Trophoblast cell (in vitro differentiated cells and primary cell): ENCODE results near the gene BRSK2.

Experiments
- DNase-seq, 2 donors: peaks; one replicate each; pipeline ENCODE4 v3.0.0-alpha.2; 2016
- H2AFZ ChIP-seq: 2 replicates; pipeline ENCODE4 v1.6.1; 2013; ENCODE audit warnings: low read length, moderate library complexity, mild to moderate bottlenecking; ENCODE audit not compliant: insufficient read depth, poor library complexity
- H2AK5ac ChIP-seq: 2 replicates; pipeline ENCODE4 v1.6.1; 2013; ENCODE audit warnings: mild to moderate bottlenecking, low read length
- H2BK120ac ChIP-seq: 2 replicates; pipeline ENCODE4 v1.6.1; 2013; ENCODE audit warnings: low read length, mild to moderate bottlenecking, moderate library complexity; ENCODE audit not compliant: insufficient read depth, poor library complexity
- H2BK12ac ChIP-seq: 2 replicates; pipeline ENCODE4 v1.6.1; 2013; ENCODE audit warnings: mild to moderate bottlenecking, low read length, moderate library complexity
- H2BK5ac ChIP-seq: 2 replicates; pipeline ENCODE4 v1.6.1; 2013; ENCODE audit warnings: low read length, low read depth, moderate library complexity, mild to moderate bottlenecking; ENCODE audit not compliant: poor library complexity
- H3K14ac ChIP-seq: 2 replicates; pipeline ENCODE4 v1.6.1; 2013; ENCODE audit warnings: mild to moderate bottlenecking, low read length
- H3K18ac ChIP-seq: 2 replicates; pipeline ENCODE4 v1.6.1; 2013; ENCODE audit warnings: mild to moderate bottlenecking, low read length
- H3K23ac ChIP-seq: 2 replicates; pipeline ENCODE4 v1.6.1; 2013; ENCODE audit warnings: low read length
- H3K27ac ChIP-seq: 2 replicates; pipeline ENCODE4 v1.5.1; 2013; ENCODE audit warnings: low read depth, mild to moderate bottlenecking, inconsistent platforms, low read length, moderate library complexity
- H3K27me3 ChIP-seq: 2 replicates; pipeline ENCODE4 v1.6.1; 2013; ENCODE audit warnings: inconsistent platforms, mild to moderate bottlenecking, low read length, moderate library complexity; ENCODE audit not compliant: insufficient read depth
- H3K36me3 ChIP-seq, 2 experiments: 1 replicate in 1 of 2; 2 replicates in 1 of 2; pipeline ENCODE4 v1.6.1; 2013; ENCODE audit warnings: low read length in 2 of 2, mild to moderate bottlenecking in 2 of 2, moderate library complexity in 1 of 2; ENCODE audit not compliant: insufficient read depth in 2 of 2, control insufficient read depth in 1 of 2
- H3K4ac ChIP-seq: 2 replicates; pipeline ENCODE4 v1.6.1; 2013; ENCODE audit warnings: low read depth, mild to moderate bottlenecking, low read length, moderate library complexity
- H3K4me1 ChIP-seq, 2 experiments: 1 replicate in 1 of 2; 2 replicates in 1 of 2; pipeline ENCODE4 v1.6.1; 2013; ENCODE audit warnings: low read length in 2 of 2, mild to moderate bottlenecking in 2 of 2, moderate library complexity in 1 of 2; ENCODE audit not compliant: insufficient read depth in 2 of 2, control insufficient read depth in 1 of 2
- H3K4me2 ChIP-seq: 2 replicates; pipeline ENCODE4 v1.6.1; 2013; ENCODE audit warnings: inconsistent platforms, mild to moderate bottlenecking, low read length, moderate library complexity
- H3K4me3 ChIP-seq: 2 replicates; pipeline ENCODE4 v1.5.1; 2013; ENCODE audit warnings: mild to moderate bottlenecking, low read depth, low read length, inconsistent platforms
- H3K79me1 ChIP-seq: one replicate; pipeline ENCODE4 v1.6.1; 2013; ENCODE audit warnings: low read length
- H3K79me2 ChIP-seq: 2 replicates; pipeline ENCODE4 v1.6.1; 2013; ENCODE audit warnings: low read length, mild to moderate bottlenecking; ENCODE audit not compliant: control insufficient read depth, insufficient read depth, poor library complexity
- H3K9ac ChIP-seq: 2 replicates; pipeline ENCODE4 v1.6.1; 2013; ENCODE audit warnings: mild to moderate bottlenecking, low read length
- H3K9me3 ChIP-seq: 2 replicates; pipeline ENCODE4 v1.6.1; 2013; ENCODE audit warnings: low read depth, mild to moderate bottlenecking, control low read depth, inconsistent platforms, low read length; ENCODE audit not compliant: insufficient read depth
- H4K12ac ChIP-seq: 2 replicates; pipeline ENCODE4 v1.6.1; 2013; ENCODE audit warnings: low read depth, mild to moderate bottlenecking, low read length, moderate library complexity
- H4K8ac ChIP-seq: 2 replicates; pipeline ENCODE4 v1.6.1; 2013; ENCODE audit warnings: low read depth, mild to moderate bottlenecking, low read length, moderate library complexity
- H4K91ac ChIP-seq: one replicate; pipeline ENCODE4 v1.6.1; 2013; ENCODE audit warnings: low read depth, mild to moderate bottlenecking, low read length, moderate library complexity
- WGBS: extraction: QIAGEN DNeasy Blood & Tissue Kit; methylation state at CpG from one replicate; pipeline ENCODE4 v1.1.7; 2013; ENCODE audit warnings: missing lambda C conversion rate; ENCODE audit not compliant: insufficient read length, insufficient coverage; ENCODE audit errors: extremely low coverage; 5-methylcytosine and 5-hydroxymethylcytosine counted together

BRSK2 gene

GRCh38 chr11:1425006-1425405 lies 35.3 kb downstream of the BRSK2 start:
- Histone ChIP-seq H2BK120ac (no peak overlapping the region), H3K4me1 (no peaks in the 10 kb centered on the region), H4K8ac (no peak overlapping the region), H4K91ac (no peak overlapping the region), H3K4me3 (no peak overlapping the region), H3K14ac (no peak overlapping the region), H3K23ac (no peak overlapping the region), H3K79me2 (no peaks in the 10 kb centered on the region), H3K36me3 (no peaks in the 10 kb centered on the region), H3K4ac (no peak overlapping the region), H3K4me2 (no peak overlapping the region), H2AK5ac (no peak overlapping the region), H4K12ac (no peak overlapping the region), H3K9ac (no peak overlapping the region), H3K9me3 (peaks cover 14% of the 10 kb centered on the region), H2BK5ac (no peak overlapping the region), H3K27ac (no peak overlapping the region), H2AFZ (no peak overlapping the region), H3K27me3 (no peaks in the 10 kb centered on the region), H2BK12ac (no peak overlapping the region), H3K18ac (no peak overlapping the region), H3K79me1 (no peaks in the 10 kb centered on the region)
- WGBS: no CpG with 5 or more reads among the region's 22 CpGs
- DNase-seq: no peak

GRCh38 chr11:1425439-1425838 lies 35.7 kb downstream of the BRSK2 start:
- no CpG with 5 or more reads among the region's 17 CpGs for WGBS
- no peak overlapping the region for H3K4ac ChIP-seq
- H3K9me3 ChIP-seq: peaks cover 12% of the 10 kb centered on the region

GRCh38 chr11:1428762-1429316 lies 39.1 kb downstream of the BRSK2 start:
- H2BK12ac ChIP-seq: no peak overlapping the region
- H2AK5ac ChIP-seq: no peak overlapping the region
- no peak overlapping the region for H3K27ac ChIP-seq

More at GRCh38 chr11:1425439-1425838, 35.7 kb downstream of the BRSK2 start:
- H4K91ac ChIP-seq: no peak overlapping the region
- no peak overlapping the region for H2BK5ac ChIP-seq
- H4K8ac ChIP-seq: no peak overlapping the region
- H3K79me2 ChIP-seq: no peaks in the 10 kb centered on the region
- H3K18ac ChIP-seq: no peak overlapping the region
- no peak overlapping the region for H3K4me2 ChIP-seq
- no peak overlapping the region for H3K4me3 ChIP-seq
- no peak overlapping the region for H3K9ac ChIP-seq
- DNase-seq: no peak
- no peaks in the 10 kb centered on the region for H3K4me1 ChIP-seq
- no peaks in the 10 kb centered on the region for H3K36me3 ChIP-seq
- H3K23ac ChIP-seq: no peak overlapping the region
- no peak overlapping the region for H2AFZ ChIP-seq
- no peaks in the 10 kb centered on the region for H3K27me3 ChIP-seq
- no peaks in the 10 kb centered on the region for H3K79me1 ChIP-seq
- no peak overlapping the region for H2AK5ac ChIP-seq
- no peak overlapping the region for H3K14ac ChIP-seq
- H2BK120ac ChIP-seq: no peak overlapping the region
- no peak overlapping the region for H2BK12ac ChIP-seq
- no peak overlapping the region for H4K12ac ChIP-seq
- no peak overlapping the region for H3K27ac ChIP-seq

GRCh38 chr11:1433568-1433967 lies 43.8 kb downstream of the BRSK2 start:
- no peak overlapping the region for H2AK5ac ChIP-seq
- no peak overlapping the region for H3K4me3 ChIP-seq
- no peak overlapping the region for H4K12ac ChIP-seq
- H3K27ac ChIP-seq: no peak overlapping the region
- H3K23ac ChIP-seq: no peak overlapping the region
- H2BK12ac ChIP-seq: no peak overlapping the region
- no peak for DNase-seq
- no peaks in the 10 kb centered on the region for H3K36me3 ChIP-seq
- no CpG with 5 or more reads among the region's 15 CpGs for WGBS
- no peak overlapping the region for H3K14ac ChIP-seq
- no peak overlapping the region for H3K18ac ChIP-seq
- H3K79me1 ChIP-seq: no peaks in the 10 kb centered on the region
- no peak overlapping the region for H3K4ac ChIP-seq
- H3K4me2 ChIP-seq: no peak overlapping the region
- peaks cover 0 to 3% of the 10 kb centered on the region in 2 experiments for H3K4me1 ChIP-seq
- H3K79me2 ChIP-seq: no peaks in the 10 kb centered on the region
- no peaks in the 10 kb centered on the region for H3K27me3 ChIP-seq
- peaks cover 8% of the 10 kb centered on the region for H3K9me3 ChIP-seq
- H4K8ac ChIP-seq: no peak overlapping the region
- H2BK120ac ChIP-seq: no peak overlapping the region
- no peak overlapping the region for H3K9ac ChIP-seq
- H4K91ac ChIP-seq: no peak overlapping the region
- H2AFZ ChIP-seq: no peak overlapping the region
- no peak overlapping the region for H2BK5ac ChIP-seq

More at GRCh38 chr11:1428762-1429316, 39.1 kb downstream of the BRSK2 start:
- H3K14ac ChIP-seq: no peak overlapping the region
- no peak overlapping the region for H3K4ac ChIP-seq
- H2AFZ ChIP-seq: no peak overlapping the region
- H3K4me2 ChIP-seq: no peak overlapping the region
- no peaks in the 10 kb centered on the region for H3K27me3 ChIP-seq
- no peak overlapping the region for H4K12ac ChIP-seq
- WGBS: no CpG with 5 or more reads among the region's 22 CpGs
- peaks cover 8% of the 10 kb centered on the region for H3K9me3 ChIP-seq
- peak overlapping the region; percentile 4 for H3K4me3 ChIP-seq
- no peaks in the 10 kb centered on the region for H3K79me2 ChIP-seq
- no peak overlapping the region for H2BK5ac ChIP-seq
- H3K9ac ChIP-seq: no peak overlapping the region
- no peak overlapping the region for H4K8ac ChIP-seq
- H2BK120ac ChIP-seq: no peak overlapping the region
- no peaks in the 10 kb centered on the region for H3K36me3 ChIP-seq
- DNase-seq: no peak
- H3K18ac ChIP-seq: no peak overlapping the region
- no peaks in the 10 kb centered on the region for H3K79me1 ChIP-seq
- H3K23ac ChIP-seq: no peak overlapping the region
- H3K4me1 ChIP-seq: no peaks in the 10 kb centered on the region
- H4K91ac ChIP-seq: no peak overlapping the region
